ENCODE results near the gene DNAH3. TPM values are rescaled to one million over a fixed set of nuclear protein-coding genes. Genes with fewer than 3 reads are reported as not detected.

DNAH3 gene
- total RNA-seq, 1 experiment from 2014 or later = 0.15 TPM

- H2AFZ ChIP-seq (ENCODE audit: low read depth, low read length, poor library complexity, severe bottlenecking) = no peak overlapping the region
These were observed 57.7 kb downstream of the DNAH3 start for GRCh38 chr16:21092951-21093350.

More at GRCh38 chr16:21092951-21093350, 57.7 kb downstream of the DNAH3 start:
- H3K36me3 ChIP-seq (ENCODE audit: control insufficient read depth in 1 of 2, insufficient read depth in 2 of 2, low read length in 2 of 2) = no peaks in the 10 kb centered on the region
- no peak for TF ChIP-seq TCF7L2 (IDR thresholded peaks at IDR 0.05; ENCODE audit: borderline replicate concordance, extremely low read depth, insufficient read depth, insufficient read length)
- TF ChIP-seq REST (IDR thresholded peaks at IDR 0.05; ENCODE audit: low read depth) = no peak
- no peak for TF ChIP-seq JUND (IDR thresholded peaks at IDR 0.05)
- no peak for TF ChIP-seq CBX3 (IDR thresholded peaks at IDR 0.05; ENCODE audit: low read depth)
- no peak for TF ChIP-seq ATF3 (IDR thresholded peaks at IDR 0.05)
- TF ChIP-seq FOSL1 (IDR thresholded peaks at IDR 0.05; ENCODE audit: low read depth) = no peak
- TF ChIP-seq POLR2A (IDR thresholded peaks at IDR 0.05; ENCODE audit: borderline replicate concordance, extremely low read depth, insufficient read depth, insufficient read length) = no peak
- no peak for TF ChIP-seq ZNF274 (IDR thresholded peaks at IDR 0.05; ENCODE audit: low read depth, low read length)
- no peak for TF ChIP-seq CTCF (IDR thresholded peaks at IDR 0.05 in 2 of 3, conservative IDR thresholded peaks at IDR 0.05 in 1 of 3; ENCODE audit: borderline replicate concordance in 1 of 3, insufficient read depth in 1 of 3, low read depth in 2 of 3, low read length in 2 of 3)
- TF ChIP-seq MAX (IDR thresholded peaks at IDR 0.05) = no peak
- no peak for TF ChIP-seq SRF (IDR thresholded peaks at IDR 0.05; ENCODE audit: low read depth)
- TF ChIP-seq YY1 (IDR thresholded peaks at IDR 0.05; ENCODE audit: extremely low read depth, insufficient replicate concordance, low read depth, low read length) = no peak
- TF ChIP-seq ZBTB33 (IDR thresholded peaks at IDR 0.05; ENCODE audit: extremely low read depth, insufficient replicate concordance, low read length) = no peak
- no peak overlapping the region for H3K4me3 ChIP-seq (replicated peaks in 1 of 2; ENCODE audit: low read depth in 1 of 2, low read length in 2 of 2)
- H3K27ac ChIP-seq (ENCODE audit: low read depth, low read length) = no peak overlapping the region
- H3K79me2 ChIP-seq (ENCODE audit: insufficient read depth, low read length) = no peaks in the 10 kb centered on the region
- ATAC-seq = no peak
- ChIA-PET POLR2A (no interaction called here), RAD21 (ENCODE audit: low non-redundant PET in 1 of 2, low total read pairs in 2 of 2, uncharacterized antibody in 2 of 2, unreplicated experiment in 2 of 2) (no interaction called here), CTCF (no interaction called here)
- no TSS peak for BruUV-seq (replicated peaks)
- H3K4me2 ChIP-seq (ENCODE audit: low read length) = no peak overlapping the region
- no peaks in the 10 kb centered on the region for H4K20me1 ChIP-seq (ENCODE audit: insufficient read depth)
- H3K9me2 ChIP-seq (ENCODE audit: insufficient read depth) = no peaks in the 10 kb centered on the region
- no peaks in the 10 kb centered on the region for H3K4me1 ChIP-seq (ENCODE audit: control insufficient read depth in 1 of 2, insufficient read depth in 2 of 2, low read length in 2 of 2)
- no peak overlapping the region for H3K9ac ChIP-seq (ENCODE audit: low read length)
- H3K9me3 ChIP-seq (ENCODE audit: control insufficient read depth in 1 of 2, insufficient read depth in 1 of 2, low read depth in 1 of 2, low read length in 2 of 2) = no peaks in the 10 kb centered on the region
- DNase-seq (ENCODE audit: low read depth, low spot score) = no peak
- H3K27me3 ChIP-seq (ENCODE audit: insufficient read depth, low read length) = no peaks in the 10 kb centered on the region
- intact Hi-C loops (cut with micrococcal nuclease) = loop anchor here (5.0 kb wide), 1 partner anchor 49 kb away; no protein-coding TSS in a partner anchor
